ENCODE measurements around the gene ILK.

ILK gene

GRCh38 chr11:6622261-6623171, 18.9 kb downstream of the ILK start:
- DNase-seq = no peak

GRCh38 chr11:6623391-6624363, 20.1 kb downstream of the ILK start:
- DNase-seq = no peak

- DNase-seq = no peak
These were observed 21.7 kb downstream of the ILK start for GRCh38 chr11:6625156-6625831.

- DNase-seq = no peak
These were observed 22.4 kb downstream of the ILK start for GRCh38 chr11:6625832-6626420.

- DNase-seq = no peak
These were observed 23.6 kb downstream of the ILK start for GRCh38 chr11:6626971-6627761.

GRCh38 chr11:6627762-6628241, 24.2 kb downstream of the ILK start:
- no peak for DNase-seq

- DNase-seq = no peak
These were observed 25.0 kb downstream of the ILK start for GRCh38 chr11:6628526-6628925.

GRCh38 chr11:6629573-6629891, 26.0 kb downstream of the ILK start:
- no peak for DNase-seq

GRCh38 chr11:6629892-6630631, 26.5 kb downstream of the ILK start:
- no peak for DNase-seq

GRCh38 chr11:6630632-6631291, 27.2 kb downstream of the ILK start:
- no peak for DNase-seq

GRCh38 chr11:6631361-6631890, 27.9 kb downstream of the ILK start:
- no peak for DNase-seq

GRCh38 chr11:6632116-6633073, 28.8 kb downstream of the ILK start:
- DNase-seq = no peak

GRCh38 chr11:6633422-6634408, 30.1 kb downstream of the ILK start:
- DNase-seq = no peak

GRCh38 chr11:6634534-6634933, 31.0 kb downstream of the ILK start:
- no peak for DNase-seq

- no peak for DNase-seq
These were observed 31.7 kb downstream of the ILK start for GRCh38 chr11:6635082-6635932.

- no peak for DNase-seq
These were observed 32.9 kb downstream of the ILK start for GRCh38 chr11:6636480-6636879.

- no peak for DNase-seq
These were observed 34.3 kb downstream of the ILK start for GRCh38 chr11:6637871-6638270.

Measured in activated gamma-delta T cell treated with Interleukin-2 at 50 U/mL for 16 hours (primary cell).